ENCODE measurements around the gene GRAMD1A.
"Not testable (repeated sequence)": the region's sequence is repeated elsewhere in the genome, so short reads cannot be mapped to it uniquely, and the experiment has no call there.

Gene GRAMD1A

GRCh38 chr19:35034588-35035382 is 34.7 kb downstream of the GRAMD1A start:
- no peak for DNase-seq (ENCODE audit: low read depth in 2 of 2, low spot score in 1 of 2)

GRCh38 chr19:35037716-35038622 is 37.8 kb downstream of the GRAMD1A start:
- DNase-seq (ENCODE audit: low read depth in 2 of 2, low spot score in 1 of 2) = no peak

- no peak for DNase-seq (ENCODE audit: low read depth in 2 of 2, low spot score in 1 of 2)
These were observed 38.7 kb downstream of the GRAMD1A start for GRCh38 chr19:35038623-35039512.

- DNase-seq (ENCODE audit: low read depth in 2 of 2, low spot score in 1 of 2) = no peak
These were observed 40.0 kb downstream of the GRAMD1A start for GRCh38 chr19:35039881-35040825.

- DNase-seq (ENCODE audit: low read depth in 2 of 2, low spot score in 1 of 2) = no peak
These were observed 40.9 kb downstream of the GRAMD1A start for GRCh38 chr19:35040826-35041547.

GRCh38 chr19:35041548-35042055 is 41.5 kb downstream of the GRAMD1A start, which contains the start of gene HPN:
Gene HPN, plus strand, starts transcription at chr19:35041721. Its CDS starts 786 bp downstream, at chr19:35042507.
- DNase-seq (ENCODE audit: low read depth in 2 of 2, low spot score in 1 of 2) = no peak

- DNase-seq (ENCODE audit: low read depth in 2 of 2, low spot score in 1 of 2) = no peak
These were observed 42.1 kb downstream of the GRAMD1A start for GRCh38 chr19:35042056-35042730.

GRCh38 chr19:35042954-35043604 is 43.0 kb downstream of the GRAMD1A start:
- no peak for DNase-seq (ENCODE audit: low read depth in 2 of 2, low spot score in 1 of 2)

GRCh38 chr19:35043906-35044305 is 43.8 kb downstream of the GRAMD1A start:
- DNase-seq (ENCODE audit: low read depth in 2 of 2, low spot score in 1 of 2) = no peak

GRCh38 chr19:35044317-35045117 is 44.4 kb downstream of the GRAMD1A start:
- peak; percentile 20 to 28 for DNase-seq (ENCODE audit: low read depth in 2 of 2, low spot score in 1 of 2)

GRCh38 chr19:35045667-35046300 is 45.7 kb downstream of the GRAMD1A start:
- DNase-seq (ENCODE audit: low read depth in 2 of 2, low spot score in 1 of 2) = no peak

GRCh38 chr19:35046461-35046860 is 46.3 kb downstream of the GRAMD1A start:
- DNase-seq (ENCODE audit: low read depth in 2 of 2, low spot score in 1 of 2) = no peak

GRCh38 chr19:35048911-35049411 is 48.8 kb downstream of the GRAMD1A start:
- DNase-seq (ENCODE audit: low read depth in 2 of 2, low spot score in 1 of 2) = no peak

GRCh38 chr19:35049456-35049855 is 49.3 kb downstream of the GRAMD1A start:
- no peak for DNase-seq (ENCODE audit: low read depth in 2 of 2, low spot score in 1 of 2)

- not testable (repeated sequence) for DNase-seq (ENCODE audit: low read depth in 2 of 2, low spot score in 1 of 2)
These were observed 50.5 kb downstream of the GRAMD1A start for GRCh38 chr19:35050662-35051061.

- DNase-seq (ENCODE audit: low read depth in 2 of 2, low spot score in 1 of 2) = not testable (repeated sequence)
These were observed 51.1 kb downstream of the GRAMD1A start for GRCh38 chr19:35051268-35051667.

Data from stimulated activated CD8-positive, alpha-beta memory T cell treated with anti-CD3 and anti-CD28 coated beads, Interleukin-4, amount 100 ng/mL, for 1 hour (primary cell).